Right forelimb (tissue), 1 donor: ENCODE measurements around the gene PLEKHA7.

Experiments
- DNase-seq: peaks from one replicate; pipeline ENCODE4 v3.0.0-alpha.2; 2018

The PLEKHA7 gene

DNA sequence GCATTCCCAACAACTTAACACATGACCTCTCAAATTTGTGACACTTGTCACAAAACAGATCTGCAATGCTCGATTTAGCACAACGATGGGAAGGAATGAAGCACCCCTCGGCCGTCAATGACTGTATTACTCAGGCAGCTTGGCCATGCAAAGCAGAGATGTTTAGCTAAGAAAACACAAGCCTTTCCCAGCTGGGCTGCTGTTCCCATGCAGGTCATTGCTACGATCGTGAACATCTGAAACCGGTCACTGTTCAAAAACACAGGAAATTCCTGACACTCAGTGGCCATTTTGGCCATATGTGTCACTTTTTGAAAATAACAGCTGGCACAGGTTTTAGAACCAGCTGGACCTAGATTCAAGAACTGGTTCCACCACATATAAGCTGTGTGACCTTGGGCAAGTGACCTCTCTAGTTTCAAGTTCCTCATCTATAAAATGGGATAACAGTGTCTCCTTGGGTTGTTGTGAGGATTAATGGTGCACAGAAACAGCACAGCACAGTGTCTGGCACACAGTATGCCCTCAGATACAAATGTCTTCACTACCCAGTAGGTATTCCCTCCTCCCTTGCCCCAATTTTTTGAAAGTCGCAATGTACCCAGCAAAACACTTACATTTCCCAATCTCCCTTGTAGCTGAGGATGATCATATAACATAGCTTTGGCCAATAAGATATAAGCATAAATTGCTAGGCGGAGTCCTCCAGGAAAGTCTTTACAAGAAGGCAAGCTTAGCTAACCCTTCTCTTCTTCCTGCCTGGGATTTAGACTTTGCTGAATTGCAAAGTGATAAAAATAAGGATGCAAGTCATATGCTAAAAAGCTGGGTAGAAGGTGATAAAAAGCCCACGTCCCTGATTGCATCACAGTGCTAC, 182.7 kb downstream of the PLEKHA7 start:
- DNase-seq = no peak

DNA sequence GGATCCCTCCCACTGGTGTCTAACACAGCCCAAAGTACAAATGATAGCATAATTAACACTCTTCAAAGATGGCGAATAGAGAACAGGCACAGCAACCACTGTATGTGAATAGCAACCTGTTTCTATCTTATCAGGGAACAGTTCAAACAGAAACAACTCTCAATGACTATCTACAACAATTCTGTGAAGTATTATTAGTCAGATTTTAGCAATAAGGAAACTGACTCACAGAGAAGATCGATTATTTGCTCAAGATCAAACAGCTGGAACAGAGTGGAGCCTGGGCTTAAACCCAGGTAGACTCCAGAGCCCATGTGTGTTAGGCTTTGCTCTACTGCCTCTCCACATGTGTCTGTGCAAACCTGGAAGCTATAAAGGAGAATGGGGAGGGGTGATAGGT, 187.1 kb downstream of the PLEKHA7 start:
- DNase-seq = no peak

DNA sequence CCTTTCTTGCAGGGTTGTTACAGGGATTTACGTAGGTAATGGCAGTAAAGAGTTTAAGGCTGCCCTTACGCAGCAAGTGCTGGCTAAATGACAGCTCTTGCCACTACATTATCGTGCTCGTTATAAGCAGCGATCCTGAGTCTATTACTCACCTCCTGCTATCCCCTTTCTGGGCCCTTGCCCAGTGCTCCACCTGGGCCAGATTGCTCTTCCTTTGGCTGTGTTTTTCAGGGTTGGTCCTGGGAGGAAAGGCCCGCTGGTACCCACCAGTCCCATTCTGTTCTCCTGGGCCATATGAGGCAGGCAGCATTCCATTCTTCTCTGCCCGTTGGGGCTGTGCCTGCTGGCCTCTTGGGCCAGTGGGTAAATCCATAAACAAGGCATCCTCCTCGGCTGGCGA, 188.2 kb downstream of the PLEKHA7 start:
- DNase-seq = no peak

DNA sequence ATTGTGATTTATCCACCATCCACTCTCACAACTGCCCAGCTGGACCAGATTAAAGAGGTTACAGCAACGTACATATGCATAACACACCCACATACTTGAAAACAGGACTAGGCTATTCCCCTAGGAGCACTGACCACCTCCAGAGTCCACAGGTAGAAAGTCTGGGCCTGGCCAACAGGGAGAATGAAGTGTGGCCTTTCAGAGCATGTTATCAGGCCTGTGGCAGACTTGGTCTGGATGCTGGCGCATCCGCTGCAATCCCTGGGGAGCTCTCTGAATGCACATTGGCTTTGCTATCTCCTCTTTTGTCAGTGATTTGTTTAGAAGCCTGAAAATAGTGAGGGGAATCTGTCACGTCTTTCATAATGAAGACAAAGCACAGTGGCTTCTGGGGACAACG, 189.1 kb downstream of the PLEKHA7 start:
- no peak for DNase-seq

DNA sequence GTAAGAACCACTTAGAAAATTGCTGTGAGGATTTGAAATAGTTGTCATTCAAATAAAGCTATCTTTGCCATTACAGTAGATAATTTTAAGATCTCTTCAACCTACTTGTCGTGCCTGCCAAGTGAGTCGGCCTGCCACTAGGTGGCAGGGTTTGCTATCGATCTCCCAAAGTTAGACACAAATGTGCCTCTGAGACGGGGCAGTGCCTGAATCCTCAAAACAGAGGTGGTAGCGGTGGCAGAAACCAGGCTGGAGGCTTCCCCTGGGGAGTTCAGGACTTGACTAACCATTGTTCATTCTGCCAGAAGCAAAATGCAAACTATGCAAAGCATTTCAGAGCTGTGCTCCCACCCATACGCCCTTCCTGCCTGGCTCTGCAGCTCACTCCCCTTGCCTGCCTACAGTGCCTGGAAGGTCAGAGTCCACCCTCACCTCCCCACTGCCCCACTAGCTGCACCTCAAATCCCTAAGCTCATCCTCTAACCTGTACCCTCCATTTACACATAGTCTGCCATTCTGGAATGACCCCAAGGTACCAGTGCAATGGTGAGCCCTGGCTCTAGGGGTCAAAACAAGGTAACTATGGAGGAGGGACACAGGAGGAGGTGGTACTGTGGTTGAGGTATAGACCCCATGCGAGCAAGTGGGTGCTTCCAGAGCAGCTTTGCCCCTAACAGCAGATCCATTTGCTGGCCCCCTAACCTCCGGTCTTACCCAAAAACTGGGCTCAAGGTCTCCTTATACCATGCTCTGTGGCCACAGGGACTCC, 193.7 kb downstream of the PLEKHA7 start:
- peak; percentile 83 for DNase-seq

DNA sequence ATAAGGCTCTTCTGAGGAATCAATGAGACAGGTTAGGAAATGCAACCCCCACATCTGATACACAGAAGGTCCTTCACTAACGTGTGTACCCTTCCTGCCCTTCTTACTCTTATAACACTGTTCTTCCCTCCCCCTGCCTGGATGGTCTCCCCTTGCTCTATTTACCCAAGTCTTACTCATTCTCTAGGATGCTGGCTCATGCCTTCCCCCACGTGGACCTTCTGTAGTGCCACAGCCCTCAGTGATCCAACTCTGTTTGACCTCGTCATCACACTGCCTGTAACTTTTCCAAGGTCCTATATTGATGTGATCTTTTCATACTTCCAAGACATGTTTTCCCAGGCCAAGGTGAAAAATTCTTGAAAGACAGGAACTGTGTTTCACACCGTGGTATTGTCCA, 195.9 kb downstream of the PLEKHA7 start:
- DNase-seq = no peak

DNA sequence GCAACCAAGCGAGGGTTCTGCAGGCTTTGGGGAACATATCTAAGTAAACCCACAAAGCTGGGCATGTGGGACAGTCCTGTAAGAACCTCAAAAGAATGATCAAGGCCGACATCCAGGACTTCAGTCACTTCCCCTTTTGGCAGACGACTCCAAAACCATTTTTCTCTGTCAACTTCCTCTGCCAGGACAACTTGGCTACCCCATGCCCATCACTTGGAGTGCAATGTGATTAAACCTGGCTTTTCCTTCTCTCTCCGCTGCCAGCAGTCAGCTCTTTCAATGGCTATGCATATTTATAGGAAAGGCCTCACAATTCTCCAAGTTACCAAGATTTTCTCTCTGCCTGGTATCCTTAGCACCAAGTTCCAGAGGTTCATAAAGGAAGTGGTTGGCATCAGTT, 196.9 kb downstream of the PLEKHA7 start:
- DNase-seq = no peak

DNA sequence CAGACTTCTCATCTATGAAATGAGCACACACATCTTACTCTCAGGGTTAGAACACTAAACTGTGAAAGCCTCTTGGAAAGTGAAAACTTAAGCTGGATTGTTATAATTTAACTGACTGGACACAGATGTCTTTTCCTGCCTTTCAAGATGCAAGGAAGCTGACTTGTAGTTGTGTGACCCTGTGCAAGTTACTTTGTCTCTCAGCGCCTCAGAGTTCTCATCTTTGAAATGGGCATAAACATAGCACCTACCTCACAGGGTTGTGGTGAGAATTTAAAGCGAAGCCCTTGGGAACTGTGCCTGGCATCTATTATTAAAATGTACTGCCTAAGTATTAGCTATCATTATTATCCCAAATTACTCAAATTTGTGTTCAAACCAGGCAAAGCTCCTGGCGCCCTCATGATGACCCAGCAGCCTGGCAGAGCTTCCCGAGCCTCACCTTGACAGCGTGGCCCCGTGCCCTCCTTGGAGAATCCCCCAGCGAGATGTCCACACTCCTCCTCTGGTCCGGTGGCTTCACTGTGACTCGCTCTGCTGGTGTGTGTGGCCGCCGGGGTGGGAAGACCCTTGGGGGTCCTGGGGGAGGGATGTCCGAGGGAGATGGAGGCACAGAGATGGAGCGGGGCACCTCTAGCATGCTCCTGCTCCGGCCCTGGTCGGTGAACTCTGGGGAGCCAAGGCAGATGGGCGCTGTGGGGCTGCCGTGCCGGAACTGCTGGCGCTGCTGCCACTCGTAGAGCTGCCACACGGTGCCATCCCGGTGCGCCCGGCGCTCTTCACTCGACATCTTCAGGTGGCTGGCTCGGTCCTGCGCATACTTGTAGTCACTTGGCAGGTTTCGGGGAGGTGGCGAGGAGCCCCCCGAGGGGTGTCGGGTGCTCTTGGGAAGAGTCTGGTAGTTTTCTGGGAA, 197.6 kb downstream of the PLEKHA7 start:
- DNase-seq = no peak

DNA sequence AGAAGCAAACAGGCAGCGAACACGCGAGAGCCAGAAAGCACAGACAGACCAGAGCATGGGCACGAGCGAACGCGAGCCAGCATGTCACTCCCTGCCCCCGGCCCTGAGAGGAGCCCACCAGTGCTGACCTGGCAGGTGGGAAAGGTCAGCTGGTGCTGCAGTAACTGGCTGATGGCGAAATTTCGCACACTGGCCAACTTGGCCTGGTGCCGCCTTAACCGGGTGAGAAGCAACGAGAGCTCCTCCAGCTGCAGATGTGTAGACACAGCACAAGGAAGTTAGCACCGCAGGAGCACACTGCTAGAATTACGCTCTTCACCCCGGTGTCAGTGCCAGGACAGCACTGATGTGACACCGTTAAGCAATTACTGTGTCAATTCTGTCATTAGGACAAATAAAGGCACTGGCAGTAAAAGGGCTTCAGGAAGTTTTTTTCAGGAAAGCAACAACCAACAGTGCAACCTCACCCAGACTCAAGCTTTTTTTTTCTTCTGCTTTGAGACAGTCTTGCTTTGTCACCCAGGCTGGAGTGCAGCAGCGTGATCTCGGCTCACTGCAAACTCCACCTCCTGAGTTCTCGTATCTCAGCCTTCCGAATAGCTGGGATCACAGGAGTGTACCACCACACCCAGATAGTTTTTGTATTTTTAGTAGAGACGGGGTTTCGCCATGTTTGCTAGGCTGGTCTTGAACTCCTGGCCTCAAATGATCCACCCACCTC, 199.0 kb downstream of the PLEKHA7 start:
- DNase-seq = peak; percentile 62

DNA sequence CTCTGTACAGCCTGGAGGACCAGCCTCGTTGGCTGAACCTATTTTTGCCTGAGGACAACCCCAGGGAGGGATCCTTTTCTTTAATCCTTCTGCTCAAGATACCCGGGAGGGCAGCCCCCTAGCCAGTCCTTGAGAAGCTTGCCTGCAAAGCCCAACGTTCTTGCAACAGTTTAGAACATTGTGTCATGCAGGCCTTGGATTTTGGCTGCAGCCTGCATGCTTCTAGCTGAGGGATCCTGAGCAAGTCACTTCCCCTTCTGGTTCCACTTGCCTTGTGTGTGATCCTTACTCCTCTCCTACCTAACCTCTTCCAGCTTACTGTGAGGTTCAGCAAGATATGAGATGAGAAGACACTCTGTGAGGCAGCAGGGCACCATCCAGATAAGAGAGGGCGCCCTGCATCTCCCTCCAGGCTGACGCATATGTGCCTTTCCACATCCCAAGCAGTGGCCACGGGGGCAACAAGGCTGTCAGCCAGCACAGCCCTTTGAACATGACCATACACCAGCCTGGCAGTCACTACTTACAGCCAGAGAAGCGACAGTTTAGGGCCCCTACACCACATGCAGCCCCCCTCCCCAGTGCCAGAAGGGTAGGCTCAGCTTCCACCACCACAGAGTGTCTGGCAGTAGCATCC, 199.7 kb downstream of the PLEKHA7 start:
- no peak for DNase-seq

DNA sequence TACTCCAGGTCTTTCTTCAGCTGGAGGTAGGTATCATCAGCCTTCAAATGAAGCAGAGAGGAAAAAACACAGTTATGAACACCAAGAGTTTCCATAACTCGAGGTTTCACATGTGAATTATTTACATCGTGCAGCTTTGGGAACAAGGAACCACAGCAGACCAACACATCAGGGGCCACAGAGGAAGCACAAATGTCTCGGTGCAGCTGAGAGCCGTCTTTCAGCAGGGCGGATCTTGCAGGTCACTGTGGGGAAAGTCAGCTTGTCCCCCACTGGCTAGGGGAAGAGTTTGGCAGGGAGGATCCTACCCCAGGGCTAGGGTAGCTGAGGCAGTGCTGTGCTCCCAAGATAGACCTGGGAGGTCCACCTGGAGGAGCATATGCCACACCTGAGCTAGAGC, 201.1 kb downstream of the PLEKHA7 start:
- no peak for DNase-seq

DNA sequence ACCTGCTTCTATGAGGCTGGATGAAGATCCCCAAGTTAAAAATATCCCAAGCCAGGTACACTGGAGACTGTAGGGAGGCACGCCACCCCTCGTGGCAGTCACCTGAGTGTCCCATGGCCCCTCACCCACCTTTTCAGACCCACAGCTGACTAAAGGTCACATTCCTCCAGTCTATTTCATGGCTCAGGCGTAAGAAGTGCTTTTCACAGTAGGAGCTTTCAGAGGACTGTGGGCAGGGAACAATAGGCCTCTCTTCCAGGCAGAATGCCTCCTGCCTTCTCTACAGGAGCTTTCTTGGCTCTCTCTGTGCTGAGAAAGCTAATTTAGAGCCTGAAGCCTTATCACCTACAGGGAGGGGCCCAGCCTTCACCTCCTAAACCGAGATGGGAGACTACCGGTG, 201.9 kb downstream of the PLEKHA7 start:
- no peak for DNase-seq

DNA sequence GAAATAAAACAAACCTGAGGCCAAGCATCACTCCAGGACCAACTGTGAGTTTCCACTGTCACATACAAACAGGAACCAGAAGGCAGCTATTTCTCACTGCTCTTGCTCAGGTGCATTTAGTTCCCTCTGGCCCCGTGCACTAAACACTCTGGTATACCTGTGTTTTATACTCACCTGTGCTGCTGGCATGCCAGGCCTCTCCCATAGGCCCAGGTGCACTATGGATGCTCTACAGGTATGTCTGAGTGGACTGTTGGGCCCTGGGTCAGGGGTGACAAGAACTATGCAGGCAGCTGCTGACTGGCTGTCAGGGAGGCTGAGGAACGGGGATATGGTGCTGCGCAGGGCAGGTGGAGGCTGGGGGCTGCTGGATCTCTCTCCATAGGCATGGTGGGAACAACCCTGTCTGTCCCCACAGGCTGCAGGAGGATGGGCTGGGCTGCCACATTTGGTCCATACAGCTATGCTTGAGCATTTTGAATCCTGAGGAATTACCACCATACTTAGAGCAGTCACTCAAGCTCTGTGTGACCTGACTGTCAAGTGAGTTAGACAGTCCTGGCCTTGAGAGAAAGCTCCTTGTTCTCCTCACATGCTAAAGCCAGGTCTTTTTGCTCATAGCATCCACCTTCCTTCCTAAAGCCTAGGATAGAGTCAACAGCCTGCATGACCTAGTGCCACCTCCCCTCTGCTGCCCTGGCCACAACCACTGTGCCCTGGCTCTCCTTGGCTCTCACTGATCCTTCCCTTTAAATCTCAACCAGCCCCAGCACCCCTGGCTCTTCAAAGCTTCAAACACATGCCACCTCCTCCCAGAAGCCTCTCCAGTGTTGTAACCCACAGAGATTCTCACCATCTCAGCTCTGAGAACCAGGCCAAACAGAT, 202.8 kb downstream of the PLEKHA7 start:
- DNase-seq = no peak

DNA sequence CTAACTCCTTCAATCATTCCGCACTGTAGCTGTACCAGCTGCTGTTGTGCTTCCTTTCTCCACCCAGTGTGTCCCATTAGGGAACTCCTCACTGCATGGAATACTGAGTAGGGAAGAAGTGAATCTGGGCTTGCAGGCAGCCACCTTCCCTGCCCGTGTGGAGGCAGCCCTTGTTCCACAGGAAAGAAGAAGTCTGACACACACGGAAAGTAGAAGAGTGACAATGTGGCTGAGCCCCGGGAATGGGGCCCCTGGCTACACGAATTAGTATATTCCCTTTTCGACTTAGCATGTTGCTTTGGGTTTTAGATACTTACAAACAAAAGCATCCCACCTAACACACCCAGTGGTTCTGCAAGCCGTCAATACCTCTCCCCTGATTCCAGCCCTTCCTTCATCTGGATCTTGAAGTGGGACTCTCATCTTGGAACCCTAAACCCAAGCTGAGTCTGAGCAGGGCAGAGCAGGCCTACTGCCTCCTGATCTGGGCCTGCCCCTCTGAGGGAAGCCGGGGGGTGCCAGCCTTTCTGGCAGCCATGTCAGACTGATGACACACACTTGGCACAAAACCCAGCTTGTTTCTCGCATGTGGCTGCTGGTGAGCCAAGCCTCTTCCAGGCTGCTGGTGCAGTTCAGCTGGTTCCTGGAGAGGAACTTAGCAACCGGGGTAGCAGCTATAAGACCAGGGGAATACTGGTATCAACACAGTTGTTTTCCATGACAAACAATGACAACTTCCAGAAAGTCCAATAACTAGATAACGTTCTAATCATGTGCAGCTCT, 204.1 kb downstream of the PLEKHA7 start:
- DNase-seq = no peak

DNA sequence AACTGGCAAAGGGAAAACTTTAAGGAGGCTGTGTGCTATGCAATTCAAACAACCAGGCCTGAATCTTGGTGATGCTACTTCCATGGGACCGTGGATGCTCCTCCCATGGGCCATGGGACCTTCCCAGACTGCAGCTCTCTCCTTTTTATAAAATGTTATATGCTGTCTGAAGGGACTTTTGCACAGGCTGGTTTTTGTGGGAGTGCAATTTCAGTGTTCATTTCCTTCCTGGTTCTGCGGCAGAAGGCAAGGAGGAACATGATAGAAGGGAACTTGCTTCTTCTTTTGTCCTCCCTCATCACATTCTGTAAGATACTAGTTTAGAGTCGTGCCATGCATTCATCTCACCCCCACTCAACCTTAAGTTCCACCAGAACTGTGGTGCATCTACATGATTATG, 206.9 kb downstream of the PLEKHA7 start:
- DNase-seq = no peak

DNA sequence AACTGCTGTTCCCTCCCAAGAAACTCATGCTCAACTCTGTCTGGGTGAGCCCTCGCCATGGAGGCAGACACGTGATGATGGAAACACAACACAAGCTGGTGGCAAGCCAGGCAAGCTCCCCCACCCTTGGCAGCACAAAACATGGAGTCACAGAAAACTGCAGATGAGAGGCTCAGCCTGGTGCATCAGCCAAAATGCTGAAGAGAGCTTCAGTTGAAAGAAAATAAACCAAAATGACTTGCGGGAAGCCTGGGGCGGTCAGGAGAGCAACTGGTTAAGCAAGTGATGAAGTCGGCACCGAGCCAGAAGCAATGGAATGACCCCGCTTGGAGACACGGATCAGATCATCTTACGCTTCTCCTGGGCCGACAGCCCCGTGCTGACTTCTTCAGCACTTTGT, 207.4 kb downstream of the PLEKHA7 start:
- DNase-seq = peak; percentile 60

DNA sequence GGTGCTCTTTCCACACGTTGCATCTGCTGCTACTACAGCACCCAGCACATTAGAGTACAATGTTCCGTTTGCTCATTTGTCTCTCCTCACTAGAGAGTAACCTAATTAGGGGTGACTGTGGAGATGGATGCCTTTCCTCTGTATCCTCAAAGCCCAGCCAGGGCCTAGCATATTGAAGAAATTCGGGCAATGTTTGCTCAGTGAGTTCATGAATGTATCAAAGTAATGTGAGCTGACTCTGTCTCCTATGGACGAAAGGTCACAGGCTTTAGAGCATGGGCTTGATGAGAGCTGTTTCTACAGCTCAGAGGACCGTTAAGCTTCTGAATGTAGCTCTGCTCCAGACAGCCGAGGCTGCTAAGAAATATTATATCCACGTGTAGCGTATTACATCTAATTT, 208.3 kb downstream of the PLEKHA7 start:
- DNase-seq = no peak

DNA sequence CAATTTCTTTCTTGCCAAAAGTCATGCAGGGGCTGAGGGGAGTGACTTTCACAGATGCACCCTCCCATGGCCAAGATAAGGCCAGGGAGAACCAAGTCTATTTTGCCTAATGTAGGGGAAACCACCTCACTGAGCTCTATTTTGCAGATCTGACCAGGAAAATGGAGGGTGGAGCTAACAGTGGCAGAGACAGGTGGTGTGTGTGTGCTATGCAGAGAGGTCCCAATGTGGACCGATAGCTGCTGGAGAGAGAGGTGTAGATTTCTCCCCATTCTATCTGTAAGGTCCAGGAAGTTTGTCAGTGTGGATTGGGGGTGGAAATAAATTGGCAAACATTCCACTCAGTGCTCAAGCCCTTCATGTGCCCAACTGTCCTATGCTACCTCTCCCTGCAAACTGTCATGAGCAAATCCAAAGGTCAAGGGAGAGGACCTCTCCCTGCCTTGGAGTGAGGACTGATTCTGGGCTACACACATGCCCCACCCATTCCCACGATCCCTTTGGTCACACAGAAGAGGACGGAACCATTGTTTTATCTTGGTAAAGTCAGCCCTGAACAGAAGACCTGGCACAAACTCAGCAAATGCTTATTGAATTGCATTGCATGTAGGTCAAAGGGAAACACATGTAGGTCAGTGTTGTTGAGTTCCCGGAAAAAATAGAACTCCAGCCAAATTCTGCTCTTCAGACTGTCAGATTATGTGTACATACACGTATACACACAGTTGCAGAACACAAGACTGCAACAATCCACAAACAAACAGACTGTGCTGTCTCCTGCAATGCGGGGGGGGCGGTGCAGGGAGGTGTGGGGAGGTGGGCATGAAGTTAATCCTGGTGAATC, 209.9 kb downstream of the PLEKHA7 start:
- no peak for DNase-seq
